GM06990 (cell line): Measurements from ENCODE around the gene ARHGAP26.
"Not testable (repeated sequence)": the region's sequence is repeated elsewhere in the genome, so short reads cannot be mapped to it uniquely, and the experiment has no call there.

ENCODE experiments used
- DNase-seq: peaks from one replicate; pipeline ENCODE4 v3.0.0-alpha.2; 2011; ENCODE audit not compliant: insufficient read length; ENCODE audit errors: extremely low read depth
- H3K27me3 ChIP-seq: replicated peaks from 2 replicates; pipeline ENCODE4 v1.6.0; 2011; ENCODE audit warnings: low read length; ENCODE audit not compliant: control insufficient read depth, insufficient read depth
- H3K36me3 ChIP-seq: 2 replicates; pipeline ENCODE4 v1.5.1; 2011; ENCODE audit warnings: low read length; ENCODE audit not compliant: control insufficient read depth, insufficient read depth
- H3K4me3 ChIP-seq: replicated peaks from 2 replicates; pipeline ENCODE4 v1.5.1; 2011; ENCODE audit warnings: low read depth, mild to moderate bottlenecking, control low read depth, low read length
- TF ChIP-seq, protein P1 (sequence below): IDR thresholded peaks from 2 replicates; pipeline ENCODE4 v1.5.1; 2011; ENCODE audit warnings: low read length, control low read depth, mild to moderate bottlenecking, inconsistent platforms; ENCODE audit not compliant: insufficient read depth, poor library complexity, severe bottlenecking

The ARHGAP26 gene

GRCh38 chr5:143093452-143094086 lies 323.4 kb downstream of the ARHGAP26 start:
- no peak overlapping the region for H3K4me3 ChIP-seq
- DNase-seq, result no peak
- TF ChIP-seq, protein P1, sequence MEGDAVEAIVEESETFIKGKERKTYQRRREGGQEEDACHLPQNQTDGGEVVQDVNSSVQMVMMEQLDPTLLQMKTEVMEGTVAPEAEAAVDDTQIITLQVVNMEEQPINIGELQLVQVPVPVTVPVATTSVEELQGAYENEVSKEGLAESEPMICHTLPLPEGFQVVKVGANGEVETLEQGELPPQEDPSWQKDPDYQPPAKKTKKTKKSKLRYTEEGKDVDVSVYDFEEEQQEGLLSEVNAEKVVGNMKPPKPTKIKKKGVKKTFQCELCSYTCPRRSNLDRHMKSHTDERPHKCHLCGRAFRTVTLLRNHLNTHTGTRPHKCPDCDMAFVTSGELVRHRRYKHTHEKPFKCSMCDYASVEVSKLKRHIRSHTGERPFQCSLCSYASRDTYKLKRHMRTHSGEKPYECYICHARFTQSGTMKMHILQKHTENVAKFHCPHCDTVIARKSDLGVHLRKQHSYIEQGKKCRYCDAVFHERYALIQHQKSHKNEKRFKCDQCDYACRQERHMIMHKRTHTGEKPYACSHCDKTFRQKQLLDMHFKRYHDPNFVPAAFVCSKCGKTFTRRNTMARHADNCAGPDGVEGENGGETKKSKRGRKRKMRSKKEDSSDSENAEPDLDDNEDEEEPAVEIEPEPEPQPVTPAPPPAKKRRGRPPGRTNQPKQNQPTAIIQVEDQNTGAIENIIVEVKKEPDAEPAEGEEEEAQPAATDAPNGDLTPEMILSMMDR, result no peak
- H3K36me3 ChIP-seq, result no peaks in the 10 kb centered on the region
- no peaks in the 10 kb centered on the region for H3K27me3 ChIP-seq

GRCh38 chr5:143094087-143094521 lies 323.9 kb downstream of the ARHGAP26 start:
- Histone ChIP-seq H3K4me3 (no peak overlapping the region), H3K36me3 (no peaks in the 10 kb centered on the region), H3K27me3 (no peaks in the 10 kb centered on the region)
- TF ChIP-seq, protein P1, result no peak
- DNase-seq, result no peak

DNA sequence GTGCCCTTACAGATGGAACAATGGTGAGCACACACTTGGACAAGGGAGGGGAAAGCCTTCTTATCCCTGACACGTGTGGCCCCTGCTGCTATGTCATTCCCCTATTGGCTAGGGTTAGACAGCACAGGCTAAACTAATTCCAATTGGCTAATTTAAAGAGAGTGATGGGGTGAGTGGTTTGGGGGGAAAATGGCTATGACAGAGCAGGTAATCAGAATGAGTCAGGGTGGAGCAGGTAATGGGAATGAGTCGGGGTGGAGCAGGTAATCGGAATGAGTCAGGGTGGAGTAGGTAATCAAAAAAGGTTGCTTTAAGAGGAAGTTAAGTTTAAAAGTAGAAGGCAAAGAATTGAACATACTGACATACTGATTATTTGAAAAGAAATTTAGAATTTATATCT lies 324.4 kb downstream of the ARHGAP26 start:
- H3K4me3 ChIP-seq, H3K27me3 ChIP-seq, DNase-seq: not testable (repeated sequence)

GRCh38 chr5:143101121-143101520 lies 330.9 kb downstream of the ARHGAP26 start:
- TF ChIP-seq, protein P1, result no peak
- DNase-seq, result peak; percentile 43

More for the DNA sequence above, 324.4 kb downstream of the ARHGAP26 start:
- not testable (repeated sequence) for H3K36me3 ChIP-seq

GRCh38 chr5:143101725-143102386 lies 331.7 kb downstream of the ARHGAP26 start:
- DNase-seq, result no peak
- Histone ChIP-seq H3K4me3 (no peak overlapping the region), H3K36me3 (no peaks in the 10 kb centered on the region), H3K27me3 (no peaks in the 10 kb centered on the region)
- TF ChIP-seq, protein P1, result no peak

More at GRCh38 chr5:143101121-143101520, 330.9 kb downstream of the ARHGAP26 start:
- Histone ChIP-seq H3K4me3 (no peak overlapping the region), H3K36me3 (no peaks in the 10 kb centered on the region), H3K27me3 (no peaks in the 10 kb centered on the region)

- no peaks in the 10 kb centered on the region for H3K36me3 ChIP-seq
- H3K4me3 ChIP-seq, result no peak overlapping the region
- TF ChIP-seq, protein P1, result no peak
- H3K27me3 ChIP-seq, result no peaks in the 10 kb centered on the region
- DNase-seq, result no peak
These were observed 332.2 kb downstream of the ARHGAP26 start for GRCh38 chr5:143102411-143102810.
